Testis (tissue), 3 donors: ENCODE measurements around the gene SLCO1B1. TPM values are rescaled to one million over a fixed set of nuclear protein-coding genes. Genes with fewer than 3 reads are reported as not detected.
"Not testable (repeated sequence)": the region's sequence is repeated elsewhere in the genome, so short reads cannot be mapped to it uniquely, and the experiment has no call there.

Experiments used
- DNase-seq: peaks from one replicate; pipeline ENCODE4 v3.0.0-alpha.2; 2019
- H3K27ac ChIP-seq, 2 donors: fragments of 200-600 bp; sonication (generic); one replicate each; pipeline ENCODE4 v1.5.1; 2019
- H3K27me3 ChIP-seq: fragments of 200-600 bp; sonication (generic); one replicate; pipeline ENCODE4 v1.5.1; 2019
- H3K36me3 ChIP-seq: fragments of 200-600 bp; sonication (generic); one replicate; pipeline ENCODE4 v1.5.1; 2017; ENCODE audit warnings: low read depth; ENCODE audit errors: missing control alignments
- H3K4me1 ChIP-seq: fragments of 200-600 bp; sonication (generic); one replicate; pipeline ENCODE4 v1.5.1; 2019
- H3K4me3 ChIP-seq, 2 donors: fragments of 200-600 bp; sonication (generic); one replicate each; pipeline ENCODE4 v1.5.1; 2017 to 2019
- H3K9me3 ChIP-seq: fragments of 200-600 bp; sonication (generic); one replicate; pipeline ENCODE4 v1.5.1; 2017
- POLR2A ChIP-seq: fragments of 450-650 bp; IDR thresholded peaks from one replicate; pipeline ENCODE4 v1.6.1; 2017; ENCODE audit warnings: antibody characterized with exemption, mild to moderate bottlenecking, moderate library complexity
- WGBS, 2 donors: methylation state at CpG; one replicate each; pipeline ENCODE4 v1.1.5; 2018; 5-methylcytosine and 5-hydroxymethylcytosine counted together
- intact Hi-C: fragments of 100-400 bp; cut with DNase I; formaldehyde crosslinking; loops from one replicate; pipeline ENCODE4 v1.15.1; 2023; ENCODE audit warnings: low total_unique reads
- polyA plus RNA-seq: library from polyadenylated mRNA; stranded (reverse); fragments of 350-450 nt; fragmentation: Illumina TruSeq; extraction: RNeasy Lipid Tissue Mini Kit (QIAGEN cat#74804); gene quantifications from one replicate; pipeline ENCODE4 v1.2.3, GENCODE V29; 2014; ENCODE audit warnings: low read depth, low replicate concordance; ENCODE audit not compliant: insufficient read depth
- total RNA-seq, 2 donors: library from RNA; depleted of rRNA; stranded (reverse); fragments of >200 nt; gene quantifications; one replicate each; pipeline ENCODE4 v1.2.3, GENCODE V29; 2016
- TF ChIP-seq, protein P1 (sequence below), 3 experiments: fragments of 450-650 bp in 2 of 3; fragments of 200-600 bp in 1 of 3; sonication (generic) in 1 of 3; IDR thresholded peaks; one replicate each; pipeline ENCODE4 v1.5.1; 2016 to 2019; ENCODE audit warnings: antibody characterized with exemption in 3 of 3, mild to moderate bottlenecking in 2 of 3, moderate library complexity in 1 of 3

Gene SLCO1B1
- total and polyA plus RNA-seq, 3 donors from 2014 or later: 0.24 to 0.37 TPM; not detected in 1

DNA sequence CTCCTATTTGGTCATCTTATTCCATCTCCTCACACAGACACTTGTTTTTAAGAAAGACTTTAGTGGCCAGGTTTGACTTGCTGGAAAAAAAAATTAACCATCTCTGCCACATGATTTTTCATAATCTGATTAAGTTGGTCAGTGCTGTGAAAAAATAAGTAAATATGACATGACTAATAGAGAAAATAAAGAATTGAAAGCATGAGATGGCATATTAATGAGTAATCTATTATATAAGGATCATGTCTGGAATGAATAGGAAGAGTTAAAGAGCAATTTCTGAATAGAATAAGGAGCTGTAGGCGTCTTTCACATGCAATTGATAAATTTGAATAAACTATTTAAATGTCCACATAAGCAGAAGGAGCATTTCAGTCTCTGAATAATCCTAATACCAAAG is 12.2 kb upstream of the SLCO1B1 start:
- 67 to 70% methylated on average over 1 of the region's 1 CpG for WGBS, 2 donors
- DNase-seq: no peak
- Histone ChIP-seq H3K4me3 (no peak overlapping the region), H3K9me3 (no peaks in the 10 kb centered on the region), H3K4me1 (no peaks in the 10 kb centered on the region), H3K27me3 (no peaks in the 10 kb centered on the region), H3K36me3 (no peaks in the 10 kb centered on the region), H3K27ac (no peak overlapping the region)
- intact Hi-C loops: no loop called here
- TF ChIP-seq, protein P1, sequence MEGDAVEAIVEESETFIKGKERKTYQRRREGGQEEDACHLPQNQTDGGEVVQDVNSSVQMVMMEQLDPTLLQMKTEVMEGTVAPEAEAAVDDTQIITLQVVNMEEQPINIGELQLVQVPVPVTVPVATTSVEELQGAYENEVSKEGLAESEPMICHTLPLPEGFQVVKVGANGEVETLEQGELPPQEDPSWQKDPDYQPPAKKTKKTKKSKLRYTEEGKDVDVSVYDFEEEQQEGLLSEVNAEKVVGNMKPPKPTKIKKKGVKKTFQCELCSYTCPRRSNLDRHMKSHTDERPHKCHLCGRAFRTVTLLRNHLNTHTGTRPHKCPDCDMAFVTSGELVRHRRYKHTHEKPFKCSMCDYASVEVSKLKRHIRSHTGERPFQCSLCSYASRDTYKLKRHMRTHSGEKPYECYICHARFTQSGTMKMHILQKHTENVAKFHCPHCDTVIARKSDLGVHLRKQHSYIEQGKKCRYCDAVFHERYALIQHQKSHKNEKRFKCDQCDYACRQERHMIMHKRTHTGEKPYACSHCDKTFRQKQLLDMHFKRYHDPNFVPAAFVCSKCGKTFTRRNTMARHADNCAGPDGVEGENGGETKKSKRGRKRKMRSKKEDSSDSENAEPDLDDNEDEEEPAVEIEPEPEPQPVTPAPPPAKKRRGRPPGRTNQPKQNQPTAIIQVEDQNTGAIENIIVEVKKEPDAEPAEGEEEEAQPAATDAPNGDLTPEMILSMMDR (IDR thresholded peaks at IDR 0.05): no peak
- TF ChIP-seq POLR2A: no peak

DNA sequence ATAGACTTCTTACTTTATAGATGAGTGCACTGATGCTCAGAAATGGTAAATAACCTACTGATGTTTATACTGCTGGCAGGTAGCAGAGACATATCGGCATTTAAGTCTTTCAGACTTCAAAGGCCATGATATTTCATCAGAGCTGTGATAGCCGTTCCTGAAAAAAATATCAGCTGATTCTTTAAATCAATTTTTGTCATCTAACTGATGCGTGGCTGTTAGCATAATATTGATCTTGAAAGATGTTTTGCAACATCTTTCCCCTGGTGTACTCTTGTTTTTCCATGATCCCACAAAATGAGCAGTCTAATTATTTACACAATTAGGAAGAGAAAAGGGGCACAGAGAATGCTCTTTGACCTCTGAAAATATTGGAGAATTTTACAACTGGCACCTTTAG is 1.6 kb upstream of the SLCO1B1 start:
- TF ChIP-seq POLR2A: no peak
- TF ChIP-seq, protein P1 (IDR thresholded peaks at IDR 0.05): no peak
- H3K4me3 ChIP-seq: no peak overlapping the region
- intact Hi-C loops: no loop called here

DNA sequence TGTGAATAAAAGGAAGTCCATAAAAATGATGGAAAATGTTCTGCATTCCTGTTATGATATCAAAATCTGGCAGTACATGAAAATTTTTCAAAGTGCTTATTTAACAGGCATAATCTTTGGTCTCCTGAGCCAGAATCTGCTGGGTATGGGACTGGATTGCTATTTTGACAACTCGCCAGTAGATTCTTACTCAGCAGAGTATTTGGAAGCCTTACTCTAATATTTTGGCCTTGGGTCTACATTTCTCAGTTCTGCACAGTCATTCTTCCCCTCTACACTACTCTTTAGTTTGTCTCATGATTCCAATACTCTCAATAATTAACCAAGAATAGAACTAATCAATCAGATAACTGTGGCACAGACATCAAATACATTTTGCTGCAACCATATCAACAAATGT is 1.1 kb upstream of the SLCO1B1 start:
- H3K4me3 ChIP-seq: no peak overlapping the region
- no peak overlapping the region for H3K27ac ChIP-seq
- no peaks in the 10 kb centered on the region for H3K27me3 ChIP-seq
- 38 to 55% methylated on average over 1 of the region's 1 CpG for WGBS, 2 donors
- no peaks in the 10 kb centered on the region for H3K4me1 ChIP-seq
- no peaks in the 10 kb centered on the region for H3K36me3 ChIP-seq
- intact Hi-C loops: no loop called here
- DNase-seq: no peak
- no peaks in the 10 kb centered on the region for H3K9me3 ChIP-seq
- no peak for TF ChIP-seq POLR2A
- TF ChIP-seq, protein P1 (IDR thresholded peaks at IDR 0.05): no peak

More for the DNA sequence above, 1.6 kb upstream of the SLCO1B1 start:
- no peak for DNase-seq
- H3K36me3 ChIP-seq: no peaks in the 10 kb centered on the region
- WGBS, 2 donors: 69 to 72% methylated on average over 3 of the region's 3 CpGs
- no peaks in the 10 kb centered on the region for H3K27me3 ChIP-seq
- no peaks in the 10 kb centered on the region for H3K9me3 ChIP-seq
- no peaks in the 10 kb centered on the region for H3K4me1 ChIP-seq
- H3K27ac ChIP-seq: no peak overlapping the region

DNA sequence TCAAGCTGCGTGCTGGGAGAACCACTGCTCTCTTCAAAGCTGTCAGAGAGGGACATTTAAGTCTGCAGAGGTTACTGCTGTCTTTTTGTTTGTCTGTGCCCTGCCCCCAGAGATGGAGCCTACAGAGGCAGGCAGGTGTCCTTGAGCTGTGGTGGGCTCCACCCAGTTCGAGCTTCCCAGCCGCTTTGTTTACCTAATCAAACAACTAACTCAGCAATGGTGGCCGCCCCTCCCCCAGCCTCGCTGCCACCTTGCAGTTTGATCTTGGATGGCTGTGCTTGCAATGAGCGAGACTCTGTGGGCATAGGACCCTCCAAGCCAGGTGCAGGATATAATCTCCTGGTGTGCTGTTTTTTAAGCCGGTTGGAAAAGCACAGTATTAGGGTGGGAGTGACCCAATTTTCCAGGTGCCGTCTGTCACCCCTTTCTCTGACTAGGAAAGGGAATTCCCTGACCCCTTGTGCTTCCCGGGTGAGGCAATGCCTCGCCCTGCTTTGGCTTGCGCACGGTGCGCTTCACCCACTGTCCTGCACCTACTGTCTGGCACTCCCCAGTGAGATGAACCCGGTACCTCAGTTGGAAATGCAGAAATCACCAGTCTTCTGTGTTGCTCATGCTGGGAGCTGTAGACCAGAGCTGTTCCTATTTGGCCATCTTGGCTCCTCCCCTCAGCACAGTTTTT is 6.5 kb downstream of the SLCO1B1 start:
- DNase-seq, H3K9me3 ChIP-seq, H3K27ac ChIP-seq, H3K4me1 ChIP-seq, H3K27me3 ChIP-seq, intact Hi-C loops, H3K4me3 ChIP-seq, H3K36me3 ChIP-seq: not testable (repeated sequence)
- WGBS, 2 donors: 93 to 94% methylated on average over 13 to 14 of the region's 14 CpGs

DNA sequence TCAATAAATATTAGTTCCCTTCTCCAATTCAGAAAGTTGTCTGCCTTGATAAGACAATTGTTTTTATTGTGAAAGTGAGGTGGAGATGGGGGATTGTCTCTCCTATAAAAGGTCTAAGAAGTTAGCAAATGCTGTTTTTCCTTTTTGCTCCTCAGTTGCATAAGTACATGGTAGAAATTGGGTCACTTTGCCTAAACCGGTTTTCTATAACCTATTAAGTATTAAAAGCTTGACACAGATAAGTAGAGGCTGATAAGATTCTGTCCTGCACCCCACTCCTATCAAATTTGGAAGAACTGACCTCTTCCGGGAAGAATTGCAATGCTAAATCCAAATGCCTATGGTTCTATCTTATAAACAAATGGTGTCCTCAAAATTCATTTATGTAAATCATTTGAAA is 7.0 kb downstream of the SLCO1B1 start:
- H3K9me3 ChIP-seq: no peaks in the 10 kb centered on the region

More for the DNA sequence above, 7.0 kb downstream of the SLCO1B1 start:
- H3K4me1 ChIP-seq: no peaks in the 10 kb centered on the region
- H3K36me3 ChIP-seq: no peaks in the 10 kb centered on the region
- WGBS, 2 donors: 83 to 86% methylated on average over 2 of the region's 2 CpGs
- TF ChIP-seq, protein P1 (IDR thresholded peaks at IDR 0.05): no peak
- no peak for TF ChIP-seq POLR2A
- no peak overlapping the region for H3K4me3 ChIP-seq
- H3K27ac ChIP-seq: no peak overlapping the region
- no peak for DNase-seq
- H3K27me3 ChIP-seq: no peaks in the 10 kb centered on the region
- intact Hi-C loops: no loop called here
